DND-41 (cell line): Measurements from ENCODE around the gene MUC5B.

Source experiments
- CTCF ChIP-seq: IDR thresholded peaks from 2 replicates; pipeline ENCODE4 v1.5.1; 2012; ENCODE audit warnings: borderline replicate concordance, low read length, moderate library complexity, mild to moderate bottlenecking; ENCODE audit not compliant: poor library complexity, severe bottlenecking; ENCODE audit errors: extremely low read depth
- EZH2 ChIP-seq: IDR thresholded peaks from 3 replicates; pipeline ENCODE4 v1.6.1; 2012; ENCODE audit warnings: borderline replicate concordance, low read depth, mild to moderate bottlenecking, moderate library complexity, low read length, inconsistent platforms; ENCODE audit not compliant: severe bottlenecking

GRCh38 chr11:1220941-1221721, 1.7 kb upstream of the MUC5B start:
- TF ChIP-seq CTCF (no peak), EZH2 (no peak)
